Activated naive CD8-positive, alpha-beta T cell treated with anti-CD3 and anti-CD28 coated beads for 36 hours (primary cell): ENCODE data around the gene LSM14A. TPM values are rescaled to one million over a fixed set of nuclear protein-coding genes. Genes with fewer than 3 reads are reported as not detected.
A peak's percentile ranks its signal among the peaks of the same experiment; 100 is the strongest.

Experiments
- DNase-seq: peaks from one replicate; pipeline ENCODE4 v3.0.0; 2021
- H3K27ac Mint-ChIP-seq: one replicate; pipeline ENCODE4 v1.8.0; 2022; ENCODE audit warnings: mild to moderate bottlenecking, moderate library complexity, mixed read lengths
- H3K27me3 Mint-ChIP-seq: one replicate; pipeline ENCODE4 v1.8.0; 2022; ENCODE audit warnings: mild to moderate bottlenecking, mixed read lengths
- H3K36me3 Mint-ChIP-seq: one replicate; pipeline ENCODE4 v1.8.0; 2021; ENCODE audit warnings: mild to moderate bottlenecking, mixed read lengths
- H3K4me1 Mint-ChIP-seq: one replicate; pipeline ENCODE4 v1.8.0; 2021; ENCODE audit warnings: mixed read lengths
- H3K4me3 Mint-ChIP-seq: one replicate; pipeline ENCODE4 v1.8.0; 2022; ENCODE audit warnings: mild to moderate bottlenecking, moderate library complexity, mixed read lengths
- H3K9me3 Mint-ChIP-seq: one replicate; pipeline ENCODE4 v1.8.0; 2022; ENCODE audit warnings: mixed read lengths
- total RNA-seq, 2 experiments: library from RNA; stranded (reverse); gene quantifications; one replicate each; pipeline ENCODE4 v1.2.3, GENCODE V29; 2021

Gene LSM14A
- total RNA-seq, 2 experiments from 2014 or later: 102 to 118 TPM

- Mint-ChIP-seq H3K27me3 (no peaks in the 10 kb centered on the region), H3K4me1 (peaks cover 41% of the 10 kb centered on the region), H3K36me3 (peaks cover 12% of the 10 kb centered on the region), H3K9me3 (no peaks in the 10 kb centered on the region), H3K4me3 (no peak overlapping the region), H3K27ac (no peak overlapping the region)
- DNase-seq: no peak
These were observed 88.5 kb downstream of the LSM14A start for GRCh38 chr19:34260771-34261173.

DNA sequence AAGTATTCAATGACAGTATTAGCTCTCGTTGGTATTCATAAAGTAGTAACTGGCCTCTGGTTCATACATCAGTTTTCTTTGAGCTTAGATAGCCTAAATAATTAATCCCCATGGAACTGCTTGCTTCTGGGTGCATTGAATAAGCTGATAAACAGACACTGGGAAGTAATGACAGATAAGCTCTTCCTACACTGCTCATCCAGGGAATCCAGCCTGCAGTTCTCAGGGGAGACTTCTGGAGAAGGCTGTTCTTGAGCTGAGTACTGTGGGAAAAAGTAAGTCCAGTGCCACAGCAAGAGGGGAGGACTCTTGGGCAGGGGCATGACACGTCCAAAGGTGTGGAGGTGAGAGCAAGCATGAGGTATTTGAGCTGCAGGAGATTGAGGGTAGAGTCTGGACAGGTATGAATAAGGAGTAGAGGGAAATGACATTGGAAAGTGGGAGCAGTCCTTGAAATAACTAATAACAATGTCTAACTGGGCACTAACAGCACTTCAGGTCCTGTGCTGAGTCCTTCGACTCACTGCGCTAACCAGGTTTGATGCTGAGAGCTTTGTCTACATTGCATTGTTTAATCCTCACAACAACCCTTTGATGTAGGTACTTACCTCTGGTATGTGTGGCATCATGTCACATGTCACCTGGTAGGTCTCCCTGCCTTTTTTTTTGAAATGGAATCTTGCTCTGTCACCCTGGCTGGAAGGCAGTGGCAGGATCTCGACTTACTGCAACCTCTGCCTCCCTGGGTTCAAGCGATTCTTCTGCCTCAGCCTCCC lies 89.2 kb downstream of the LSM14A start:
- Mint-ChIP-seq H3K27me3 (no peaks in the 10 kb centered on the region), H3K36me3 (peaks cover 12% of the 10 kb centered on the region), H3K4me3 (no peak overlapping the region), H3K27ac (no peak overlapping the region), H3K4me1 (peaks cover 46% of the 10 kb centered on the region), H3K9me3 (no peaks in the 10 kb centered on the region)
- no peak for DNase-seq

GRCh38 chr19:34263745-34264237 lies 91.5 kb downstream of the LSM14A start:
- H3K27me3 Mint-ChIP-seq: no peaks in the 10 kb centered on the region
- no peak for DNase-seq
- H3K36me3 Mint-ChIP-seq: peaks cover 10% of the 10 kb centered on the region
- no peak overlapping the region for H3K4me3 Mint-ChIP-seq
- no peaks in the 10 kb centered on the region for H3K9me3 Mint-ChIP-seq
- H3K4me1 Mint-ChIP-seq: peaks cover 42% of the 10 kb centered on the region
- no peak overlapping the region for H3K27ac Mint-ChIP-seq

- H3K4me3 Mint-ChIP-seq: no peak overlapping the region
These were observed 92.9 kb downstream of the LSM14A start for GRCh38 chr19:34265221-34265650.

DNA sequence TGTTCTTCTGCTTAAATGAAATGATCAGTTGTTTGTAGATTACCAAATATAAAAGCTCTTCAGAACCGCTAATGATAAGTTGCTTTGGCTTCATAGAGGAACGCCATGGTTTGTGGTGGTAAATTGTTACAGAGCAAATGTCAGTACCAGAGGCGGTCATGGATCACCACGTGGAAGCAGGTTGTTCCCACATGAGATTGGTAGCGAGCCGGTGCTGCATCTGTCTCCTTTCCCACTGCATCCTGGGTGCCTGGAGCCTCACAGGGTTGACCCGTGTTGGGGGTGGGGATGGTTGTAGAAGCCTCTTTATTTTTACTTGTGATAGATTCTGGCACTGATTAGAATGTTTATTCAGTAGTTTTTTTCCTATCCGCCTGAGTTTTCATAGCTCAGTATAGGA lies 96.8 kb downstream of the LSM14A start:
- no peaks in the 10 kb centered on the region for H3K9me3 Mint-ChIP-seq
- peaks cover 57% of the 10 kb centered on the region for H3K4me1 Mint-ChIP-seq
- H3K4me3 Mint-ChIP-seq: no peak overlapping the region
- peak overlapping the region; percentile 43 for H3K27ac Mint-ChIP-seq
- DNase-seq: no peak
- H3K36me3 Mint-ChIP-seq: peaks cover 4% of the 10 kb centered on the region
- H3K27me3 Mint-ChIP-seq: no peaks in the 10 kb centered on the region

More at GRCh38 chr19:34265221-34265650, 92.9 kb downstream of the LSM14A start:
- peaks cover 47% of the 10 kb centered on the region for H3K4me1 Mint-ChIP-seq
- no peak overlapping the region for H3K27ac Mint-ChIP-seq
- H3K9me3 Mint-ChIP-seq: no peaks in the 10 kb centered on the region
- H3K27me3 Mint-ChIP-seq: no peaks in the 10 kb centered on the region
- DNase-seq: no peak
- H3K36me3 Mint-ChIP-seq: no peaks in the 10 kb centered on the region

GRCh38 chr19:34269489-34269888 lies 97.2 kb downstream of the LSM14A start:
- Mint-ChIP-seq H3K27ac (peak overlapping the region; percentile 82), H3K9me3 (no peaks in the 10 kb centered on the region), H3K27me3 (no peaks in the 10 kb centered on the region), H3K4me1 (peaks cover 60% of the 10 kb centered on the region), H3K4me3 (peak overlapping the region; percentile 35), H3K36me3 (peaks cover 4% of the 10 kb centered on the region)
- no peak for DNase-seq

DNA sequence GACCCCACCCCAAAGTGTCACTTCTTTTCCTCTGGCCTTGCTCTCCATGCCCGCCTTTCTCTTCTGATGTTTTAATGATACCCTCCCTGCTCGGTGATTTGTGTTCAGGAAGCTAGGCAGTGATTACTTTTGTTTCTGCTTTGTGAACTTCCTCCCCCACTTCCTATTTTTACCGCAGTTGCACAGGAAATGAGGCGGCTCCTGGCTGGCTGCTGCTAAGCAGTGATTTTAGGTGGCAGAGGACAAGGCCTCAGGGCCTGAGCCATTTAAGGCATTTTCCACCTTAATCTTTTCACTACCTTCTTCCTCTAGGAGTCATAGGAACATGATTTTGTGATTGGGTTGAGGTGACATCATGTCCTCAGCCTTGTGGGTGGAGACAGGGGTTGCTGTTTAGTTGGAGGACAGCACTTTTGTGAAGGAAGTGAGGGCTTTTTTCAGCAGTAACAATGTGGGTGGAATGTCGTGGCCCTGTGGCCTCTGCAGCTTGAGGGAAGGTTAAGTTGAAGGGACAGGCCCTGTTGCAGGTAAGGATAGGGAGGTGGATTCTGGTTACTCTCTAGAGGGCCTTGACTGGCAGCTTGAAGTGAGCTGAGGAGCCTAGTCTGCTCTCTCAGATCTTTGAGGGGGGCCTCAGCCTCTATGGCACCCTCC lies 97.8 kb downstream of the LSM14A start:
- peak overlapping the region; percentile 82 for H3K27ac Mint-ChIP-seq
- H3K4me1 Mint-ChIP-seq: peaks cover 59% of the 10 kb centered on the region
- peak; percentile 60 for DNase-seq
- peaks cover 4% of the 10 kb centered on the region for H3K36me3 Mint-ChIP-seq
- H3K4me3 Mint-ChIP-seq: peak overlapping the region; percentile 35
- H3K27me3 Mint-ChIP-seq: no peaks in the 10 kb centered on the region
- H3K9me3 Mint-ChIP-seq: no peaks in the 10 kb centered on the region

- H3K4me1 Mint-ChIP-seq: peaks cover 62% of the 10 kb centered on the region
- no peak overlapping the region for H3K4me3 Mint-ChIP-seq
- H3K9me3 Mint-ChIP-seq: peaks cover 4% of the 10 kb centered on the region
- no peak for DNase-seq
- no peak overlapping the region for H3K27ac Mint-ChIP-seq
- no peaks in the 10 kb centered on the region for H3K27me3 Mint-ChIP-seq
- H3K36me3 Mint-ChIP-seq: peaks cover 10% of the 10 kb centered on the region
These were observed 100.8 kb downstream of the LSM14A start for GRCh38 chr19:34273121-34273520.

DNA sequence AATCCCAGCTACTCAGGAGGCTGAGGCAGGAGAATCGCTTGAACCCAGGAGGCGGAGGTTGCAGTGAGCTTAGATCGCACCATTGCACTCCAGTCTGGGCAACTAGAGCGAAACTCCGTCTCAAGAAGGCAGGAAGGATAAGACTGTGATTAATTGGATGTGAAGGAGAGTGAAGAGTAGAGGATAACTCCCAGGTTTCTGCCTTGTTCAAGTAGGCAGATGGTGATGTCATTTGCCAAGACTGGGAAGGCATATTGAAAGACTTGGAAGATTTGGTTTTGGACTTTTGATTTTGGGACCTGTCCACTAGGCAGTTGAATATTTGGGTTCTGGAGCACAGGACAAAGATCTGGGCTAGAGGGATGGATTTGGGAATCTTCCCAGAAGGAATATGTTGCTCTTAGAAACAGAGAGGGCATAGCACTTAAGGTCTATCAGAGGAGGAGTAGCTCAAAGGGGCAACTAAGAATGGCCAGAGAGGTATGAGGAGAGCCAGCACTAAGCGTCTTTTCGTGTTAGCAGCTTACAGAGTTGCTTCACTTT lies 102.1 kb downstream of the LSM14A start:
- no peak for DNase-seq
- Mint-ChIP-seq H3K27me3 (no peaks in the 10 kb centered on the region), H3K4me1 (peaks cover 57% of the 10 kb centered on the region), H3K27ac (no peak overlapping the region), H3K36me3 (peaks cover 15% of the 10 kb centered on the region), H3K4me3 (no peak overlapping the region), H3K9me3 (peaks cover 4% of the 10 kb centered on the region)

DNA sequence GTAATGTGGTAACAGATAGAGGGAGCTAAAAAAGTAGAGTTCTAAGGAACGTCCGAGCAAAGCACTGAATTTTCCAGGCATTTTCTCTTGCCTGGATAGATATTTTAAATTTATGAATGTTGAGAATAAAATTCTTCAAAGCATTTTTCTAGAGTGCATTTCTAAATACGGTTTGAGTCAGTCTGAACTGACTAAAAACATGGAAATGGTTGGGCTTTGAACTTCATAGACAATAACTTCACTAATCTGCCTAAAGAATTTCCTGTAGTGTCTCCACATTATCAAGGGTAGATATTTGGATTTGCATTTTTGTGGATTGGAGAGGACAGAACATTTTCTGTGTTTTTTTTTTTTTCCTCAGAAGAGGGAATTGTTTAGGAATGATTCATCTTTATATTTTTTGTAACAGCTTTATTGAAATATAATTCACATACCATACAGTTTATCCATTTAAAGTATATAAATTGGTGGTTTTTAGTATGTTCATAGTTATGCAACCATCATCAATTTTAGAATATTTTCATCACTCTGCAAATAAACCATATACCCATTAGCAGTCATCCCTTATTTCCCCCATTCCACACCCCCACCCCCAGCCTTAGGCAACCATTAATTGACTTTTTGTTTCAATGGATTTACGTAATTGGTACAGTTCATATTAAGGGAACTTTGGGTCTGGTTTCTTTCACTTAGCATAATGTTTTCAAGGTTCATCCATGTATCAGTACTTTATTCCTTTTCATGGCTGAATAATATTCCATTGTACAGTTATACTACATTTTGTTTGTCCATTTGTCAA lies 102.7 kb downstream of the LSM14A start:
- Mint-ChIP-seq H3K27me3 (no peaks in the 10 kb centered on the region), H3K27ac (no peak overlapping the region), H3K36me3 (peaks cover 15% of the 10 kb centered on the region), H3K9me3 (peaks cover 4% of the 10 kb centered on the region), H3K4me1 (peaks cover 51% of the 10 kb centered on the region), H3K4me3 (no peak overlapping the region)
- no peak for DNase-seq

GRCh38 chr19:34275705-34276104 lies 103.4 kb downstream of the LSM14A start:
- no peak for DNase-seq
- Mint-ChIP-seq H3K27me3 (no peaks in the 10 kb centered on the region), H3K4me3 (no peak overlapping the region), H3K4me1 (peaks cover 44% of the 10 kb centered on the region), H3K9me3 (peaks cover 4% of the 10 kb centered on the region), H3K36me3 (peaks cover 15% of the 10 kb centered on the region), H3K27ac (no peak overlapping the region)

DNA sequence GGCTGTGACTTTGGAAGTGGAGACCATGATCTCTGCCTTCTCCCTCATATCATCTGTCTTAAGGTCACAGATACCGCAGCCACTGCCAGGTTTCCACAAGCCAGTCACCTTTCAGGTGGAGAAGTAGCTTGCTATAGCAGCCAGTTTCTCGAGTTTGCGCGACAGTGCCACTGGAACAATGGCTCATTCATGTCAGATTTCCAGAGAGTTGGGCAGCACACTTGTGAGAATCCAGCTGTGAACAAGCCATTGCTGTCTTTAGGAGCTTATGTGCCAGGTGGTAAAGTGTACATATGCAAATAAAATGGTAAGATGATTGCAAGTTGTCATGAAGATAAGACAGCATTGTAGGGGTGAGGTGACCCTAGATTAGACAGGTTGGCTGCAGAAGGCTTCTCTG lies 104.3 kb downstream of the LSM14A start:
- no peak for DNase-seq
- H3K27me3 Mint-ChIP-seq: no peaks in the 10 kb centered on the region
- no peak overlapping the region for H3K27ac Mint-ChIP-seq
- peaks cover 42% of the 10 kb centered on the region for H3K4me1 Mint-ChIP-seq
- peaks cover 19% of the 10 kb centered on the region for H3K36me3 Mint-ChIP-seq
- no peak overlapping the region for H3K4me3 Mint-ChIP-seq
- peaks cover 4% of the 10 kb centered on the region for H3K9me3 Mint-ChIP-seq

DNA sequence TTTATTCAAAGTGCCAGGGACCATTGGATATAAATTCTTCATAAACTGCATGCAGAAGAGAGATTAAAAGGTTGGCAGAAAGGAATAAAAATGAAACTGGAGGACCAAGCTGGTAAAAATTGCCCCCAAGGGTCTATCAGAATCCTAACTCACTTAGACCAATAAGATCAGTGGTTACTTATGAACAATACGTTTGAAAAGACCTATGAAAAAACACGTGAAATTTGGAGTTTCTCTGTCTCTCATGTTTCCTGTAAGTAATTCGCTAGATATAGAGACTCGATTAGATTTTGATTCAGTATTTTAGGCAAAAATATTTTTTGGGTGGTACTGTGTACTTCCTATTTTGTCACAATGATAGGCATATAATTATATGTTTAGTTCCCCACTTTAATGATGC lies 104.9 kb downstream of the LSM14A start:
- Mint-ChIP-seq H3K27me3 (no peaks in the 10 kb centered on the region), H3K27ac (no peak overlapping the region), H3K4me1 (peaks cover 38% of the 10 kb centered on the region), H3K36me3 (peaks cover 19% of the 10 kb centered on the region), H3K4me3 (no peak overlapping the region), H3K9me3 (peaks cover 4% of the 10 kb centered on the region)
- no peak for DNase-seq

GRCh38 chr19:34278783-34279182 lies 106.5 kb downstream of the LSM14A start:
- peaks cover 4% of the 10 kb centered on the region for H3K9me3 Mint-ChIP-seq
- peaks cover 42% of the 10 kb centered on the region for H3K4me1 Mint-ChIP-seq
- H3K4me3 Mint-ChIP-seq: no peak overlapping the region
- no peak overlapping the region for H3K27ac Mint-ChIP-seq
- peaks cover 17% of the 10 kb centered on the region for H3K36me3 Mint-ChIP-seq
- H3K27me3 Mint-ChIP-seq: no peaks in the 10 kb centered on the region
- DNase-seq: no peak
